ENCODE measurements around the gene CMTM7. TPM values are rescaled to one million over a fixed set of nuclear protein-coding genes. Genes with fewer than 3 reads are reported as not detected.

Gene CMTM7
- total RNA-seq, 1 donor from 2014 or later: 20.4 TPM

DNA sequence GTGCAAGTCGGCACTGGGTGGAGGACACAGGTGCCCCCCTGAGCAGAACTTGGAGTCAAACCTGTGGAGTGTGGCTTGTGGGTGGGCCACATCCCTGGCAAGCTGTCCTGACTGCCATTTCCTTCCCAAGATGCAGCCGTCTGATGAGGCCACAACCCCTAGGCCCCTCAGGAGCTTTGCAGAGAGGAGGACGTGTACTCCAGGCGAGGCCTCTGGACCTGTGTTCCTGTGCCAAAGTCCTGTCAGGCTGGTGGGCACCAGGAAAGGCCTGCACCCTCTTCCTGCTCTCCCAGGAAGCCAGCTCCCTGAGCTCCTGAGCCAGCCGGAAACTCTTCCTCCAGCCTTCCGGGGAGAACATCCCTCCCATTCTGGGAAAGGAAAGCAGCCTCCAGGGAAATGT lies 62.5 kb downstream of the CMTM7 start:
- Mint-ChIP-seq H3K9me3 (peaks cover 4% of the 10 kb centered on the region), H3K36me3 (peaks cover 18% of the 10 kb centered on the region), H3K4me1 (ENCODE audit: unreplicated experiment) (peaks cover 36% of the 10 kb centered on the region), H3K4me3 (no peak overlapping the region), H3K27me3 (peaks cover 3% of the 10 kb centered on the region), H3K27ac (no peak overlapping the region)
- DNase-seq (ENCODE audit: extremely low spot score, unreplicated experiment): no peak
- TF ChIP-seq, protein P1, sequence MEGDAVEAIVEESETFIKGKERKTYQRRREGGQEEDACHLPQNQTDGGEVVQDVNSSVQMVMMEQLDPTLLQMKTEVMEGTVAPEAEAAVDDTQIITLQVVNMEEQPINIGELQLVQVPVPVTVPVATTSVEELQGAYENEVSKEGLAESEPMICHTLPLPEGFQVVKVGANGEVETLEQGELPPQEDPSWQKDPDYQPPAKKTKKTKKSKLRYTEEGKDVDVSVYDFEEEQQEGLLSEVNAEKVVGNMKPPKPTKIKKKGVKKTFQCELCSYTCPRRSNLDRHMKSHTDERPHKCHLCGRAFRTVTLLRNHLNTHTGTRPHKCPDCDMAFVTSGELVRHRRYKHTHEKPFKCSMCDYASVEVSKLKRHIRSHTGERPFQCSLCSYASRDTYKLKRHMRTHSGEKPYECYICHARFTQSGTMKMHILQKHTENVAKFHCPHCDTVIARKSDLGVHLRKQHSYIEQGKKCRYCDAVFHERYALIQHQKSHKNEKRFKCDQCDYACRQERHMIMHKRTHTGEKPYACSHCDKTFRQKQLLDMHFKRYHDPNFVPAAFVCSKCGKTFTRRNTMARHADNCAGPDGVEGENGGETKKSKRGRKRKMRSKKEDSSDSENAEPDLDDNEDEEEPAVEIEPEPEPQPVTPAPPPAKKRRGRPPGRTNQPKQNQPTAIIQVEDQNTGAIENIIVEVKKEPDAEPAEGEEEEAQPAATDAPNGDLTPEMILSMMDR (conservative IDR thresholded peaks at IDR 0.05): no peak

DNA sequence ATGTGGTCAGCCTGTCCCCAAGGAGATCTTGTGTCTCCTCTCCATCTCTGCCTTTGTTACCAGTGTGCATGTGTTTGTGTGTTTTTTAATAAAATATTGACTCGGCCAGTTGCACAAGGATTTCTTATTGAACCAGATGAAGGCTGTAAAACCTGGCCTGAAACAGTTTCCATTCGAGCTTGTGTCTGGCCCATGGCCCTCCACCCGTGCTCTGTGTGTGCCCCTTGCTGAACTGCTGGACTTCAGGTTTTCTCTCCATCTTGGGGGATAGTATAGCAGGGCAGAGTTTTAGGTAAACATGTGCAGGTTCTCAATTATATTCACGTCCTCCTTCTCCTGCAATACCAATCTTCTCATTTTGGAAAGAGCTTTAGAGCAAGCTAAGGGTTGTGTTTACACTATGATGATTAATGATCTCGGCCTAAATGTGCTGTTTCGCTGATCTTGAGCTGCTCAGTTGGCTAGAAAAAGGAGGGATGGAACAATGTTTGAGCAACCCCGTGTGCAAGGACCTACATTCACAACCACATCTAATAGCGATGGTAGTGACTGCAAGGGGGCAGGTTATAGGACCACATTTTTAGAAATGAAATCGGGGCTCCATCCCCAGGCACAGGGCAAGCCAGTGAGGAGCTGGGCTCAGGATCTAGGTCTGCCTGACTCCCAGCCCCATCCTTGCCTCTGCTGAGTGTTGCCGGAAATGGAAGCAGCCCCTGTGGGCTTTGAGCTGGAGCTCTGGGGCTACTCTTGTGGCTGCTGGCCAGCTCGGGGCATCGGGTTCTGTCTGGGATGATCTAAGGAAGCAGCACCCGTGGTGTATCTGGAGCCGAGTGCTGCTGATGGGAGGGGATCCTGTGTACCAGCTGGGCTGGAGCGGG lies 63.3 kb downstream of the CMTM7 start:
- Mint-ChIP-seq H3K9me3 (peaks cover 4% of the 10 kb centered on the region), H3K27me3 (peaks cover 3% of the 10 kb centered on the region), H3K4me1 (ENCODE audit: unreplicated experiment) (peaks cover 33% of the 10 kb centered on the region), H3K4me3 (no peak overlapping the region), H3K36me3 (peaks cover 18% of the 10 kb centered on the region), H3K27ac (no peak overlapping the region)
- TF ChIP-seq, protein P1 (conservative IDR thresholded peaks at IDR 0.05): no peak
- DNase-seq (ENCODE audit: extremely low spot score, unreplicated experiment): no peak

DNA sequence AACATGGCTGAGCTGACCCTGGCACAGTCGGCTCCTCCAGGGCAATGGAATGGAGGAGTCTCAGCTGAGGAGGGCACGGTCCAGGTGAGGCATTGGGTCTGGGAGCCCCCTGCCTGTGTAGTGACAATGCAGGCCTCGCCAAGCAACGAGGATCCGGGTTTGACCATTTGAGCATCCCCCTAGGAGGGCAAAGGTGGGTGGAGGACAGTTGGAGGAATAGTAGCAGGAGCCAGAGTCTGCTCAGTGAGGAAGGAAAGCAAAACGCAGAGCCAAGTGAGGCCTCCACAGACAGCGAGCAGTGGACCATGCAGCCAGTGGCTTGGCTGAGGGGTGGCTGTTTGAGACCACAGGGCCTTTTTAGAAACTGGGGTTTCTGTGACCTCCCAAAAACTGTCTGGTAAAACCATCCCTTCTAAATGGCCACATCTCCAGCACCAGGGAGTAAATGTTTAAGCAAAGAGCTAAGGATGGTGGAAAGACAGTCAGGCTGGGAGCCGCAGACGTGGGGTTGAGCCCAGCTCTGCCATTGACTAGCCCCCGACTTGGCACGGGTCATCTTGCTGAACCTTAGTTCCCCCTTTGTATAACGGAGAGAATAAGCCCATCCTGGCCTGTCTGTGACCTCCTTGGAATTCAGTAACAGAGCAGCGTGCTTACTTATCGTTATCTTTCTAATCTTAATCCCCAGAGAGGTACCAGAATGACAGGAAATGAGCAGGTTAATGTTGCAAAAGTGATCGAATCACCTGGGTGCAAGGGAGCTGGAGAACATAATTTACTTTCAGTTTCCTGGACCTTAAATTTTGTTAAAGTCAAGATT lies 64.2 kb downstream of the CMTM7 start:
- peaks cover 3% of the 10 kb centered on the region for H3K27me3 Mint-ChIP-seq
- peaks cover 33% of the 10 kb centered on the region for H3K4me1 Mint-ChIP-seq (ENCODE audit: unreplicated experiment)
- TF ChIP-seq, protein P1 (conservative IDR thresholded peaks at IDR 0.05): no peak
- peaks cover 18% of the 10 kb centered on the region for H3K36me3 Mint-ChIP-seq
- no peak overlapping the region for H3K27ac Mint-ChIP-seq
- H3K9me3 Mint-ChIP-seq: peaks cover 4% of the 10 kb centered on the region
- no peak overlapping the region for H3K4me3 Mint-ChIP-seq
- DNase-seq (ENCODE audit: extremely low spot score, unreplicated experiment): peak; percentile 27

DNA sequence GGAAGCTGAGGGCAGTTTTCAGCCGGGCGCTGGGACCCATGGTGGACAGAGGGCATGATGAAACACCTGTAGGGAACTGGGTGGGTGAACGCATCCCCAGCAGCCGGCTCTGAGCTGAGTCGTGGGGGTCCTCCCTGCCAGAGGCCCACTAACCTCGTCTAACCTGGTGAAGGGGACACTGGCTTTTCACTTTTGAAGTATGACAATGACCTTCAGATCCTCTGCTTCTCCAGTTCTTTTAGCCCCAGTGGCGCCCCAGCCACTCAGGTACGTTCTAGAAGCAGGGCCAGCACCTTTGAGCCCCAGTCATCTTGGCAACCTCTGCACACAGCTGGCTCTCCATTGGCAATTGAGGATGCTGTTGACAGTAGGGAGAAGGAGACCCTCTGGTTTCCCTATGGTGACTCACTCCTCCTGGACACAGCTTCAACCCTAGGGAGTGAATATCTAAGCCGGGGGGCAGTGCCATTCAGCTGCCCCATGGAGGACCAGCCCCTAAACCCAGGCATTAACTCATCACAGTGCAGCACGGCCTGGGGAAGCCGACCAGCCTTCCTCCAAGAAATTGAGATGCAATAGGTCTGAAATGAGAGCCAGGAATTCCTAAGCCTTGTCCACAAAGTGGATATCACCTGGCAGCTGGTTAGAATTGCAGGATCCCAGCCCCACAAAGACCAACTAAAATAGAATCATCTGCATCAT lies 64.9 kb downstream of the CMTM7 start:
- H3K27me3 Mint-ChIP-seq: peaks cover 3% of the 10 kb centered on the region
- peaks cover 4% of the 10 kb centered on the region for H3K9me3 Mint-ChIP-seq
- DNase-seq (ENCODE audit: extremely low spot score, unreplicated experiment): peak; percentile 37
- peaks cover 18% of the 10 kb centered on the region for H3K36me3 Mint-ChIP-seq
- H3K4me1 Mint-ChIP-seq (ENCODE audit: unreplicated experiment): peaks cover 33% of the 10 kb centered on the region
- no peak overlapping the region for H3K4me3 Mint-ChIP-seq
- no peak overlapping the region for H3K27ac Mint-ChIP-seq
- TF ChIP-seq, protein P1 (conservative IDR thresholded peaks at IDR 0.05): no peak

DNA sequence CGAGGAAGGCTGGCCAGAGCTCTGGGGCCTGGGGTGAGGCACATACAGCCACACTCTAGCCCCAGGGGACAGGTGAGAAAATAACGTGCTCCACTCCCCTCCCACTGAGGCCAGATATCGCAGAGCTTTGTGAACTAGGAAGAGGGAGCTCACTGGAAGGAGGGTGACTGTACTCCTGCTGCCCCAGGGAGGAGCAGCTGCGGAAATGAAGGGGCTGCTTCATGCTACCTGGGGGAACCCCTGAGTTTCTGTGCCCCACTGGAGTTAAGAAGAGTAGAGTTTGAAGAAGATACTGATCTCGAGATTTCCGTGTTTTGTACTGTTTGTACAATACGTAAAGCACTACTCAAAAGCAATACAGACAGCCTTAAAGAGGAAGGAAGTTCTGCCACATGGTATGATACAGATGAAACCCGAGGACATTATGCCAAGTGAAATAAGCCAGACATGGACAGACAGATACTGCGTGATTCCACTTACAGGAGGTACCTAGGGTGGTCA lies 66.4 kb downstream of the CMTM7 start:
- TF ChIP-seq, protein P1 (conservative IDR thresholded peaks at IDR 0.05): no peak
- H3K36me3 Mint-ChIP-seq: peaks cover 18% of the 10 kb centered on the region
- DNase-seq (ENCODE audit: extremely low spot score, unreplicated experiment): peak; percentile 34
- peaks cover 33% of the 10 kb centered on the region for H3K4me1 Mint-ChIP-seq (ENCODE audit: unreplicated experiment)
- peaks cover 4% of the 10 kb centered on the region for H3K9me3 Mint-ChIP-seq
- H3K27ac Mint-ChIP-seq: peak overlapping the region; percentile 62
- H3K27me3 Mint-ChIP-seq: peaks cover 3% of the 10 kb centered on the region
- peak overlapping the region; percentile 52 for H3K4me3 Mint-ChIP-seq
